ENCODE measurements around the gene ENGASE. TPM values are rescaled to one million over a fixed set of nuclear protein-coding genes. Genes with fewer than 3 reads are reported as not detected.

ENGASE gene
- total RNA-seq, 1 donor from 2014 or later, result 51.5 TPM

- Mint-ChIP-seq H3K9me3 (ENCODE audit: unreplicated experiment) (peaks cover 8% of the 10 kb centered on the region), H3K4me1 (ENCODE audit: low read depth, unreplicated experiment) (peaks cover 10% of the 10 kb centered on the region)
These were observed 5.7 kb downstream of the ENGASE start for GRCh38 chr17:79080349-79080748.

GRCh38 chr17:79080761-79081290 is 6.2 kb downstream of the ENGASE start:
- Mint-ChIP-seq H3K27me3 (ENCODE audit: unreplicated experiment) (peaks cover 8% of the 10 kb centered on the region), H3K9me3 (ENCODE audit: unreplicated experiment) (peaks cover 7% of the 10 kb centered on the region), H3K36me3 (ENCODE audit: unreplicated experiment) (no peaks in the 10 kb centered on the region), H3K27ac (ENCODE audit: unreplicated experiment) (no peak overlapping the region), H3K4me3 (ENCODE audit: unreplicated experiment) (no peak overlapping the region), H3K4me1 (ENCODE audit: low read depth, unreplicated experiment) (peaks cover 5% of the 10 kb centered on the region)
- no peak for TF ChIP-seq CTCF (IDR thresholded peaks at IDR 0.05; ENCODE audit: partially characterized antibody, unreplicated experiment)
- no peak for DNase-seq

More at GRCh38 chr17:79080349-79080748, 5.7 kb downstream of the ENGASE start:
- Mint-ChIP-seq H3K27ac (ENCODE audit: unreplicated experiment) (no peak overlapping the region), H3K4me3 (ENCODE audit: unreplicated experiment) (no peak overlapping the region), H3K27me3 (ENCODE audit: unreplicated experiment) (peaks cover 13% of the 10 kb centered on the region), H3K36me3 (ENCODE audit: unreplicated experiment) (no peaks in the 10 kb centered on the region)
- no peak for TF ChIP-seq CTCF (IDR thresholded peaks at IDR 0.05; ENCODE audit: partially characterized antibody, unreplicated experiment)
- DNase-seq, result no peak

GRCh38 chr17:79081571-79082276 is 7.1 kb downstream of the ENGASE start:
- Mint-ChIP-seq H3K4me3 (ENCODE audit: unreplicated experiment) (no peak overlapping the region), H3K36me3 (ENCODE audit: unreplicated experiment) (no peaks in the 10 kb centered on the region), H3K27ac (ENCODE audit: unreplicated experiment) (no peak overlapping the region), H3K9me3 (ENCODE audit: unreplicated experiment) (peaks cover 9% of the 10 kb centered on the region), H3K27me3 (ENCODE audit: unreplicated experiment) (peaks cover 9% of the 10 kb centered on the region), H3K4me1 (ENCODE audit: low read depth, unreplicated experiment) (peaks cover 5% of the 10 kb centered on the region)
- DNase-seq, result peak; percentile 20
- no peak for TF ChIP-seq CTCF (IDR thresholded peaks at IDR 0.05; ENCODE audit: partially characterized antibody, unreplicated experiment)

GRCh38 chr17:79082311-79083190 is 7.9 kb downstream of the ENGASE start:
- peaks cover 12% of the 10 kb centered on the region for H3K27me3 Mint-ChIP-seq (ENCODE audit: unreplicated experiment)
- no peaks in the 10 kb centered on the region for H3K36me3 Mint-ChIP-seq (ENCODE audit: unreplicated experiment)
- DNase-seq, result peak; percentile 81
- peaks cover 5% of the 10 kb centered on the region for H3K4me1 Mint-ChIP-seq (ENCODE audit: low read depth, unreplicated experiment)
- H3K27ac Mint-ChIP-seq (ENCODE audit: unreplicated experiment), result no peak overlapping the region
- no peak overlapping the region for H3K4me3 Mint-ChIP-seq (ENCODE audit: unreplicated experiment)
- H3K9me3 Mint-ChIP-seq (ENCODE audit: unreplicated experiment), result peaks cover 12% of the 10 kb centered on the region
- TF ChIP-seq CTCF (IDR thresholded peaks at IDR 0.05; ENCODE audit: partially characterized antibody, unreplicated experiment), result peak; percentile 88
